SK-N-MC (cell line): Measurements from ENCODE around the gene WDR20.

ENCODE experiments used
- DNase-seq: peaks from one replicate; pipeline ENCODE4 v3.0.0-alpha.2; 2011; ENCODE audit warnings: low read depth, low spot score
- H3K27ac ChIP-seq: fragments of 200-600 bp; sonication (generic); 2 replicates; pipeline ENCODE4 v1.5.1; 2016; ENCODE audit warnings: mixed run types
- H3K36me3 ChIP-seq: fragments of 200-600 bp; sonication (generic); 2 replicates; pipeline ENCODE4 v1.6.1; 2017; ENCODE audit warnings: antibody characterized with exemption, low read length, mixed read lengths; ENCODE audit not compliant: insufficient read depth
- H3K4me3 ChIP-seq: fragments of 200-600 bp; sonication (generic); 2 replicates; pipeline ENCODE4 v1.5.1; 2016
- H3K9ac ChIP-seq: fragments of 200-600 bp; sonication (generic); 2 replicates; pipeline ENCODE4 v1.8.0; 2017; ENCODE audit warnings: mixed run types, mixed read lengths; ENCODE audit not compliant: insufficient read length
- H3K9me3 ChIP-seq: fragments of 200-600 bp; sonication (generic); 2 replicates; pipeline ENCODE4 v1.6.1; 2017; ENCODE audit warnings: low read depth, mild to moderate bottlenecking, antibody characterized with exemption, low read length, moderate library complexity, mixed read lengths
- EZH2 ChIP-seq: fragments of 200-600 bp; sonication (generic); IDR thresholded peaks from one replicate; pipeline ENCODE4 v1.6.1; 2017; ENCODE audit warnings: antibody characterized with exemption
- FOXP2 ChIP-seq: optimal IDR thresholded peaks from 2 replicates; pipeline ENCODE3; 2011; ENCODE audit warnings: mild to moderate bottlenecking, moderate library complexity; ENCODE audit not compliant: insufficient read depth; ENCODE audit errors: extremely low read length, control extremely low read depth
- POLR2AphosphoS5 ChIP-seq: IDR thresholded peaks from 2 replicates; pipeline ENCODE4 v1.6.1; 2012; ENCODE audit warnings: mild to moderate bottlenecking, low read depth, low read length, borderline replicate concordance

WDR20 gene

DNA sequence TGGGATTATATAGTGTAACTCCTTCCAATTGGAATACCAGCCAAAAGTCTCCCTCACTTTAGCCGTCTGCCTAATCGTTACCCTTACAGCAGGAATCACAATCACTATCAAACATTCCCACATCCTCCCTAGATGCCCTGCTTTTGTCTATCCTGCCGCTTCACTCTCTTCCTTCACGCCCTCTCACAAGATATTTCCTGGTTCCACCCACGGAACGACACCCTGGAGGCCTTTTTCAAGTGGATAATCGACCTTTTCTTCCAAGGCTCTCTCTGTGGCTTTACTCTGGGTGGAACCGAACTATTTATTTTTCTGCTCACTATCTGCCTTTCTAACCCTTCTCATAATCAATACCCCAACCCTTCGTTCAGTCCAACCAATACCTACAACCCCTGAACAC lies 106.4 kb downstream of the WDR20 start:
- no peak for DNase-seq
- Histone ChIP-seq H3K27ac (no peak overlapping the region), H3K4me3 (no peak overlapping the region), H3K9me3 (no peaks in the 10 kb centered on the region), H3K36me3 (no peaks in the 10 kb centered on the region), H3K9ac (no peak overlapping the region)
- TF ChIP-seq FOXP2 = no peak
- no peak for TF ChIP-seq POLR2AphosphoS5
- no peak for TF ChIP-seq EZH2

DNA sequence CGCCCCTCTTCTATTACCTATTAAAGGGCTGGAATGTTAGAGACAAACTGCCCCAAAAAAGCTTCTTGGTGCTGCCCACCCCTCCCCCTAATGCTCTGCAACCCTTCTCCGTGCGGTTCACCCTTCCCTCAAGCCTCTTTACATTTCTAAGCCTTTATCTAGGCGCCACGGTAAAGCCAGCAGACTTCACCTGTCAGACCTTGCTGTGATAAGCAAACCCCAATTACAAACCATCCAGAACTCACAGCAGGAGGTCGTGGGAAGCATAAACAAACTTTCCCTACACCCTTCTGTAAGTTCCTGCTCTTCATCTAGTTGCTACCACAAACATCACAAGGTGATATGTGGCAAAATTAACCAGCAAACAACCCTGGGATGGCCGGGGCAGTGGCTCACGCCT lies 108.4 kb downstream of the WDR20 start:
- no peaks in the 10 kb centered on the region for H3K9me3 ChIP-seq
- H3K9ac ChIP-seq = no peak overlapping the region
- H3K4me3 ChIP-seq = no peak overlapping the region
- TF ChIP-seq EZH2 (no peak), POLR2AphosphoS5 (no peak), FOXP2 (no peak)
- no peak overlapping the region for H3K27ac ChIP-seq
- no peak for DNase-seq
- no peaks in the 10 kb centered on the region for H3K36me3 ChIP-seq

DNA sequence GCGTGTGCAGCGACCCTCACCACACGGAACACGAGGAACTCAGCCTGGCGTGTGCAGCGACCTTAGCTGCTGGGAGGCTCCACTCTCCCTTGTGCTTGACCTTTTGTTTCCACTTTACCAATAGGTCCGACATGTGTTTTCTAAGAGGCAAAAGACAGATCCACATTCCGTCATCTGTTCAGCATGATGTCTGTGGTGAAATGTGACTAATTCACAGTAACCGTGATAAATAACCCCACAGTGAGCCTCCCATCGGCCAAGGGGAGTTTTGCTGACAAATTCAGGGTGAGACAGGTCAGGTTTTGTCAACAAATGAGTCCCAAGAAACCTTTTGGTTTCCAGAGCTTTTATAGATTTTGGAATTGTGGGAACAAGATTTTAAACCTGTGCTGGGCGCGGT lies 109.3 kb downstream of the WDR20 start:
- no peak for DNase-seq
- Histone ChIP-seq H3K4me3 (no peak overlapping the region), H3K9ac (no peak overlapping the region), H3K36me3 (no peaks in the 10 kb centered on the region), H3K27ac (no peak overlapping the region), H3K9me3 (no peaks in the 10 kb centered on the region)
- TF ChIP-seq EZH2 (no peak), FOXP2 (no peak), POLR2AphosphoS5 (no peak)

GRCh38 chr14:102249981-102250380 lies 110.3 kb downstream of the WDR20 start:
- Histone ChIP-seq H3K4me3 (no peak overlapping the region), H3K27ac (no peak overlapping the region), H3K36me3 (no peaks in the 10 kb centered on the region), H3K9ac (no peak overlapping the region), H3K9me3 (no peaks in the 10 kb centered on the region)
- TF ChIP-seq FOXP2 = no peak
- no peak for TF ChIP-seq POLR2AphosphoS5
- TF ChIP-seq EZH2 = no peak
- no peak for DNase-seq

GRCh38 chr14:102250636-102251035 lies 110.9 kb downstream of the WDR20 start:
- Histone ChIP-seq H3K4me3 (no peak overlapping the region), H3K9me3 (no peaks in the 10 kb centered on the region), H3K9ac (no peak overlapping the region), H3K36me3 (no peaks in the 10 kb centered on the region), H3K27ac (no peak overlapping the region)
- no peak for DNase-seq
- no peak for TF ChIP-seq FOXP2
- TF ChIP-seq POLR2AphosphoS5 = no peak

- Histone ChIP-seq H3K9ac (no peak overlapping the region), H3K27ac (no peak overlapping the region), H3K36me3 (no peaks in the 10 kb centered on the region), H3K4me3 (no peak overlapping the region), H3K9me3 (no peaks in the 10 kb centered on the region)
- TF ChIP-seq FOXP2 (no peak), POLR2AphosphoS5 (no peak), EZH2 (no peak)
- no peak for DNase-seq
Observed at GRCh38 chr14:102251161-102251560, 111.5 kb downstream of the WDR20 start.

DNA sequence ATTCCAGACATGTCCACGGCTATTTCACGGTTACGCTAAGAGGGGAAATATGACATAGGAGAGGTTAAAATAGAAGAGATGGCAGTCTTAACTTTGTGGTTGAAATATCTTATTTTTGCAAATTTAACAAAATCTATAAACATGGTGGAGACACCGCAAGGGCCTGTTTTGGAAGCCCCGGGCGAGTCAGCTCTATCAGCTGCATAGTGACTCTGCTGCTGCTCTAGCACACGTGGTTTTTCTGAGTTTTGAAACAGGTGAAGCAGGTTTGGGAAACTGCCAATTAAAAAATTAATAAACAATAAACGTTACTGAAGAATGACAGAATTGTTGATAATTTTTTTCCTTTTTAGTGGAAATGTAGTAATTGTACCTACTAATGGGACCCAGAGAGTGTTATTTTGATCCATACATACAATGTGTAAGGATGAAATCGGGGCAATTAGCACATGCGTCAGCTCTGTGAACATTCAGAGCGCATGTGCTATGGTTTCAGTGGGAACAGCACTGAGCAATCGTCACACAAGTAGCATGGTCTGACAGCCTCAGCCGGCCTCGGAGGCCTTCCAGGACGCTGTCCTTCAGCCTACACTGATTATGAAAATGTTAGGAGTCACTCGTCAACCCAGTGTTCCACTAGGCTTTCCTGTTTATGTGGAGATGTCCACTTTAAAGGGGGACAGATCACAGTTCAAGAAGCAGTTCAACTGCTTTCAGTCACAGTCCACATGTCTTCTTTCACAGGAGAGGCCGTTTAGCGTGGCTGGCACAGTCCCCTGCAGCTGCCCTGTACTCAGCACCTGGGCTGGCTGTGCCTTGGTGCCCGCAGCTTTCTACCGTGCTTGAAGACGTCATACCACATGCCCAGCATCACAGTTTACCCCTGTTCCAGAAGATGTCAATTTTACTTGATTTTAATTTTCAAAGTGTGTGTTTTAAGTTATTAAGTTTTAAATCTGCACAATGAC lies 113.4 kb downstream of the WDR20 start:
- Histone ChIP-seq H3K4me3 (no peak overlapping the region), H3K36me3 (no peaks in the 10 kb centered on the region), H3K9ac (no peak overlapping the region), H3K27ac (no peak overlapping the region), H3K9me3 (no peaks in the 10 kb centered on the region)
- TF ChIP-seq POLR2AphosphoS5 (no peak), FOXP2 (no peak), EZH2 (no peak)
- DNase-seq = no peak

- H3K27ac ChIP-seq = no peak overlapping the region
- no peaks in the 10 kb centered on the region for H3K36me3 ChIP-seq
- H3K9me3 ChIP-seq = no peaks in the 10 kb centered on the region
- no peak overlapping the region for H3K4me3 ChIP-seq
- no peak for DNase-seq
- TF ChIP-seq FOXP2 (no peak), POLR2AphosphoS5 (no peak), EZH2 (no peak)
- H3K9ac ChIP-seq = no peak overlapping the region
Observed at GRCh38 chr14:102255401-102256190, 115.9 kb downstream of the WDR20 start.
